Smooth muscle cell (in vitro differentiated cells): Measurements from ENCODE around the gene CARD9. TPM values are rescaled to one million over a fixed set of nuclear protein-coding genes. Genes with fewer than 3 reads are reported as not detected.

ENCODE experiments used
- polyA plus RNA-seq: library from polyadenylated mRNA; unstranded; fragments of >200 nt; fragmentation: Nextera tagmentation; extraction: Ambion mirVana; gene quantifications from 2 replicates; pipeline ENCODE4 v1.2.1, GENCODE V29; 2016
- total RNA-seq: library from RNA; depleted of rRNA; stranded (reverse); fragments of >200 nt; gene quantifications from 2 replicates; pipeline ENCODE4 v1.2.3, GENCODE V29; 2014

Gene CARD9
- total and polyA plus RNA-seq, 2 experiments from 2014 or later = 1.2 to 1.9 TPM

Other genes with a start within 250 kb of the CARD9 start
- not detected in 2 replicates for gene LHX3, start 168.5 kb downstream of the CARD9 start, total RNA-seq
- not detected in 2 replicates for gene LHX3, start 168.5 kb downstream of the CARD9 start, polyA plus RNA-seq
- gene QSOX2, start 127.9 kb downstream of the CARD9 start, total RNA-seq = 8.7 TPM in 2 replicates
- gene QSOX2, start 127.9 kb downstream of the CARD9 start, polyA plus RNA-seq = 1.9 and 2.5 TPM in 2 replicates
- not detected in 2 replicates for gene CCDC187, start 69.6 kb downstream of the CARD9 start, total RNA-seq
- gene CCDC187, start 69.6 kb downstream of the CARD9 start, polyA plus RNA-seq = 0.10 TPM in 1 of 2 replicates, not detected in the other
- gene GPSM1, start 46.1 kb downstream of the CARD9 start, total RNA-seq = 17.1 and 21.1 TPM in 2 replicates
- gene GPSM1, start 46.1 kb downstream of the CARD9 start, polyA plus RNA-seq = 42.8 and 45.9 TPM in 2 replicates
- 9.5 and 19.0 TPM in 2 replicates for gene DNLZ, start 9.9 kb downstream of the CARD9 start, total RNA-seq
- gene DNLZ, start 9.9 kb downstream of the CARD9 start, polyA plus RNA-seq = 31.5 and 41.5 TPM in 2 replicates
- gene SNAPC4, start 26.5 kb upstream of the CARD9 start, total RNA-seq = 1.6 and 4.2 TPM in 2 replicates
- gene SNAPC4, start 26.5 kb upstream of the CARD9 start, polyA plus RNA-seq = 8.1 and 9.0 TPM in 2 replicates
- gene ENTR1, start 36.9 kb upstream of the CARD9 start, total RNA-seq = 28.9 and 47.6 TPM in 2 replicates
- gene ENTR1, start 36.9 kb upstream of the CARD9 start, polyA plus RNA-seq = 25.4 and 29.7 TPM in 2 replicates
- gene PMPCA, start 37.0 kb upstream of the CARD9 start, total RNA-seq = 39.1 and 39.8 TPM in 2 replicates
- 73.0 and 75.7 TPM in 2 replicates for gene PMPCA, start 37.0 kb upstream of the CARD9 start, polyA plus RNA-seq
- gene INPP5E, start 66.2 kb upstream of the CARD9 start, total RNA-seq = 2.8 and 6.5 TPM in 2 replicates
- 7.7 and 10.9 TPM in 2 replicates for gene INPP5E, start 66.2 kb upstream of the CARD9 start, polyA plus RNA-seq
- gene SEC16A, start 109.4 kb upstream of the CARD9 start, total RNA-seq = 40.2 and 45.7 TPM in 2 replicates
- gene SEC16A, start 109.4 kb upstream of the CARD9 start, polyA plus RNA-seq = 56.8 and 72.2 TPM in 2 replicates
- 7.8 and 13.2 TPM in 2 replicates for gene NOTCH1, start 172.4 kb upstream of the CARD9 start, total RNA-seq
- gene NOTCH1, start 172.4 kb upstream of the CARD9 start, polyA plus RNA-seq = 7.2 and 11.4 TPM in 2 replicates